ENCODE results near the gene ITPKC. TPM values are rescaled to one million over a fixed set of nuclear protein-coding genes. Genes with fewer than 3 reads are reported as not detected.
"Not testable (repeated sequence)": the region's sequence is repeated elsewhere in the genome, so short reads cannot be mapped to it uniquely, and the experiment has no call there.

The ITPKC gene
- total RNA-seq, 1 donor from 2014 or later: 9.8 TPM

DNA sequence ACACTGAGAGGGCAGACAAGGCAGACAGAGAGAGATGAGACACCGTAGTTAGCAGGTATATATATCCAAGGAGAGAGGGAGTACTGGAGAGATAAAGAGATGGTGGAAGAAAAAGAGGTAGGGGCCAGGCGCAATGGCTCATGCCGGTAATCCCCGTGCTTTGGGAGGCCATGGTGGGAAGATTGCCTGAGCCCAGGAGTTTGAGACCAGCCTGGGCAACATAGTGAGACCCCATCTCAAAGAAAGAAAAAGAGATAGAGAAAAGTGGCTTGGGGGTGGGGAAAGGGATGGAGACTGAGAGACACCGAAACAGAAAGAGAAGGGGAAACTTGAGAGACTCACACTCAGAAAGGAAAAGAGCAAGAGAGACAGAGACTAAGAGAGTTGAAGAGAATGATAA lies 63.7 kb downstream of the ITPKC start:
- TF ChIP-seq, protein P1, sequence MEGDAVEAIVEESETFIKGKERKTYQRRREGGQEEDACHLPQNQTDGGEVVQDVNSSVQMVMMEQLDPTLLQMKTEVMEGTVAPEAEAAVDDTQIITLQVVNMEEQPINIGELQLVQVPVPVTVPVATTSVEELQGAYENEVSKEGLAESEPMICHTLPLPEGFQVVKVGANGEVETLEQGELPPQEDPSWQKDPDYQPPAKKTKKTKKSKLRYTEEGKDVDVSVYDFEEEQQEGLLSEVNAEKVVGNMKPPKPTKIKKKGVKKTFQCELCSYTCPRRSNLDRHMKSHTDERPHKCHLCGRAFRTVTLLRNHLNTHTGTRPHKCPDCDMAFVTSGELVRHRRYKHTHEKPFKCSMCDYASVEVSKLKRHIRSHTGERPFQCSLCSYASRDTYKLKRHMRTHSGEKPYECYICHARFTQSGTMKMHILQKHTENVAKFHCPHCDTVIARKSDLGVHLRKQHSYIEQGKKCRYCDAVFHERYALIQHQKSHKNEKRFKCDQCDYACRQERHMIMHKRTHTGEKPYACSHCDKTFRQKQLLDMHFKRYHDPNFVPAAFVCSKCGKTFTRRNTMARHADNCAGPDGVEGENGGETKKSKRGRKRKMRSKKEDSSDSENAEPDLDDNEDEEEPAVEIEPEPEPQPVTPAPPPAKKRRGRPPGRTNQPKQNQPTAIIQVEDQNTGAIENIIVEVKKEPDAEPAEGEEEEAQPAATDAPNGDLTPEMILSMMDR (IDR thresholded peaks at IDR 0.05; ENCODE audit: borderline replicate concordance): no peak
- Histone ChIP-seq H3K27me3 (ENCODE audit: low read depth) (no peaks in the 10 kb centered on the region), H3K4me3 (no peak overlapping the region), H3K36me3 (no peaks in the 10 kb centered on the region), H3K27ac (replicated peaks) (no peak overlapping the region), H3K9me3 (replicated peaks) (no peaks in the 10 kb centered on the region), H3K4me1 (peaks cover 19% of the 10 kb centered on the region)
- intact Hi-C loops (cut with micrococcal nuclease): no loop called here
- no peak for DNase-seq

DNA sequence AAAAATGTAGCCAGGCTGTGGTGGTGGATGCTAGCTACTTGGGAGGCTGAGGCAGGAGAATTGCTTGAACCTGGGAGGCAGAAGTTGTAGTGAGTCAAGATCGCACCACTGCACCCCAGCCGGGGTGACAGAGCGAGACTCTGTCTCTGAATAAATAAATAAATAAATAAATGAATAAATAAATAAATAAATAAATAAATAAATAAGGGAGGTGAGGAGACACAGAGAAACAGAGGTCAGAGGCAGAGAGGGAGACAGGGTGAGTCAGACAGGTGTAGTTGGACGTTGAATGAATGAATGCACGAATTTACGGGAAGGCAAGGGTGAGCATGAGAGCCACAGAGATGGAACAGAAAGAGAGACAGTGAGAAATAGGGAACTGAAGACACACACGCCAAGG lies 64.2 kb downstream of the ITPKC start:
- intact Hi-C loops (cut with micrococcal nuclease): no loop called here
- H3K9me3 ChIP-seq (replicated peaks): no peaks in the 10 kb centered on the region
- peaks cover 19% of the 10 kb centered on the region for H3K4me1 ChIP-seq
- TF ChIP-seq, protein P1 (IDR thresholded peaks at IDR 0.05; ENCODE audit: borderline replicate concordance): no peak
- H3K4me3 ChIP-seq: no peak overlapping the region
- no peak for DNase-seq
- H3K27ac ChIP-seq (replicated peaks): no peak overlapping the region
- no peaks in the 10 kb centered on the region for H3K36me3 ChIP-seq
- no peaks in the 10 kb centered on the region for H3K27me3 ChIP-seq (ENCODE audit: low read depth)

DNA sequence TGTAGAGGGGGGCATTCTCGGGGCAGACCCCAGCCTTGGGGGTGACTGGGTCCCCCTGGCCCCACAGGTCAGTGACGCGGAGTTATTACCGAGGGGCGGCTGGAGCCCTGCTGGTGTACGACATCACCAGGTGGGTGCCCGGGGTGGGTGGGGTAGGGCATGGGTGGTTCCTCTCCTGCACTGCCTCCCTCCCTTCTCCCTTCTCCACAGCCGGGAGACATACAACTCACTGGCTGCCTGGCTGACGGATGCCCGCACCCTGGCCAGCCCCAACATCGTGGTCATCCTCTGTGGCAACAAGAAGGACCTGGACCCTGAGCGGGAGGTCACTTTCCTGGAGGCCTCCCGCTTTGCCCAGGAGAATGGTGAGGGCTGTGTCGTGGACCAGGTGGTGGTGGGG lies 66.8 kb downstream of the ITPKC start:
- Histone ChIP-seq H3K27me3 (ENCODE audit: low read depth) (no peaks in the 10 kb centered on the region), H3K9me3 (replicated peaks) (no peaks in the 10 kb centered on the region), H3K4me1 (peaks cover 6% of the 10 kb centered on the region), H3K36me3 (peaks cover 7% of the 10 kb centered on the region), H3K27ac (replicated peaks) (no peak overlapping the region), H3K4me3 (no peak overlapping the region)
- intact Hi-C loops (cut with micrococcal nuclease): no loop called here
- DNase-seq: no peak
- TF ChIP-seq, protein P1 (IDR thresholded peaks at IDR 0.05; ENCODE audit: borderline replicate concordance): no peak

DNA sequence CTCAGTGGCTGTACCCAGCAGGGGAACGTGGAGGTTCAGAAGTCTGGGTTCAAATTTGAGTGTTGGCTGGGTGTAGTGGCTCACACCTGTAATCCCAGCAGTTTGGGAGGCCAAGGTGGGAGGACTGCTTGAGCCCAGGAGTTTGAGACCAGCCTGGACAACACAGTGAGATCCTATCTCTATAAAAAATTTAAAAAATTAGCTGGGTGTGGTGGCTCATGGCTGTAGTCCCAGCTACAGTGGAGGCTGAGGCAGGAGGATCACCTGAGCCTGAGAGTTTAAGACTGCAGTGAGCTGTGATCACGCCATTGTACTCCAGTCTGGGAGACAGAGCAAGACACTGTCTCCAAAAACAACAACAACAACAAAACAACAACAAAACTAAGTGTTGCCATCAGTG lies 67.2 kb downstream of the ITPKC start:
- H3K36me3 ChIP-seq; intact Hi-C loops (cut with micrococcal nuclease): not testable (repeated sequence)

DNA sequence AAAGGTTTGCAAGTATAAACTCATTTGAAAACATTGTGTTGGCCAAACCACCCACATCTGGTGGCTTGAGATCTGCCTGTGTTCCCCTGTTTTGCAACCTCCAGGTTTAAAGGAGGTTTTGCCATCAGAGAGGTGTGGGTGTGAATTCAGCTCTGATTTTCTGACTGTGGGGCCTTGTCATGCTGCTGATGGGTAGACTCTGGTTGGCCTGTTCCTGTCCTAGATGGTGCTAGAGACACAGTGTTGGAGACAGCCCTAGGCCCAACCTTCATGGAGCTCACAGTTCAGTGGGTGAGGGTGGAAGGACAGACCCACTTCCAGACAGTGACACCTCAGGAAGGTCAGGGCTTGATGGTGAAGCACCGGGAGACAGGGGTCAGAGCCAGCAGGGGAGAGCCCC lies 68.6 kb downstream of the ITPKC start:
- H3K27ac ChIP-seq (replicated peaks): no peak overlapping the region
- intact Hi-C loops (cut with micrococcal nuclease): no loop called here

More for the DNA sequence above, 67.2 kb downstream of the ITPKC start:
- not testable (repeated sequence) for H3K27ac ChIP-seq (replicated peaks); H3K9me3 ChIP-seq (replicated peaks); H3K27me3 ChIP-seq (ENCODE audit: low read depth); H3K4me1 ChIP-seq; H3K4me3 ChIP-seq; DNase-seq

More for the DNA sequence above, 68.6 kb downstream of the ITPKC start:
- Histone ChIP-seq H3K4me3 (no peak overlapping the region), H3K27me3 (ENCODE audit: low read depth) (no peaks in the 10 kb centered on the region), H3K4me1 (no peaks in the 10 kb centered on the region), H3K9me3 (replicated peaks) (no peaks in the 10 kb centered on the region), H3K36me3 (peaks cover 14% of the 10 kb centered on the region)
- DNase-seq: no peak
- TF ChIP-seq, protein P1 (IDR thresholded peaks at IDR 0.05; ENCODE audit: borderline replicate concordance): no peak
